DMS114 treated with DMSO at 0.1 percent for 48 hours (cell line): ENCODE data around the gene LTBP3.
A peak's percentile ranks its signal among the peaks of the same experiment; 100 is the strongest.
"Not testable (repeated sequence)": the region's sequence is repeated elsewhere in the genome, so short reads cannot be mapped to it uniquely, and the experiment has no call there.

Experiments
- DNase-seq: peaks from one replicate; lab custom pipeline; 2025; ENCODE audit not compliant: unreplicated experiment; lab: John Stamatoyannopoulos, UW

Gene LTBP3

DNA sequence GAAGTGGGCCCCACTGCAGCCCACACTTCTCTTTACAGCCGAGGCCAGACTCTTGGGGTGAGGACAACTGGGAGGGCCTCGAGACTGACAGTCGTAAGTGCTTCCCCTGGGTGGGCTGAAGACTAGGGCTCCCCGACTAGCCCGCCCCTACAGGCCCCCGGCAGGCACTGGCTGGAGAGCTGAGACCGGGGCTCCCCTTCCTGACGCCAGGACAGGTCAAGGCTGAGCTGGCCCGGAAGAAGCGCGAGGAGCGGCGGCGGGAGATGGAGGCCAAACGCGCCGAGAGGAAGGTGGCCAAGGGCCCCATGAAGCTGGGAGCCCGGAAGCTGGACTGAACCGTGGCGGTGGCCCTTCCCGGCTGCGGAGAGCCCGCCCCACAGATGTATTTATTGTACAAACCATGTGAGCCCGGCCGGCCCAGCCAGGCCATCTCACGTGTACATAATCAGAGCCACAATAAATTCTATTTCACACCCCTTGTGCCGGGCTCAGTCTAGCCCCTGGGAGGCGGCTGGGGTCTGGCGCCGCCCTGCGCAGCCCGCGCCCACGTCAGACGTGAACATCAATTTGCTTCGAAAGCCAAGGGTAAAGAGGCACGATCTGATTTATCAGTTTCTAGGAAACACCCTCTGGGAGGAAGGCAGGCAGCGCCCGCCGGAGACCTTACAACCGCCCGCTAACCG is 19.8 kb downstream of the LTBP3 start:
- no peak for DNase-seq

DNA sequence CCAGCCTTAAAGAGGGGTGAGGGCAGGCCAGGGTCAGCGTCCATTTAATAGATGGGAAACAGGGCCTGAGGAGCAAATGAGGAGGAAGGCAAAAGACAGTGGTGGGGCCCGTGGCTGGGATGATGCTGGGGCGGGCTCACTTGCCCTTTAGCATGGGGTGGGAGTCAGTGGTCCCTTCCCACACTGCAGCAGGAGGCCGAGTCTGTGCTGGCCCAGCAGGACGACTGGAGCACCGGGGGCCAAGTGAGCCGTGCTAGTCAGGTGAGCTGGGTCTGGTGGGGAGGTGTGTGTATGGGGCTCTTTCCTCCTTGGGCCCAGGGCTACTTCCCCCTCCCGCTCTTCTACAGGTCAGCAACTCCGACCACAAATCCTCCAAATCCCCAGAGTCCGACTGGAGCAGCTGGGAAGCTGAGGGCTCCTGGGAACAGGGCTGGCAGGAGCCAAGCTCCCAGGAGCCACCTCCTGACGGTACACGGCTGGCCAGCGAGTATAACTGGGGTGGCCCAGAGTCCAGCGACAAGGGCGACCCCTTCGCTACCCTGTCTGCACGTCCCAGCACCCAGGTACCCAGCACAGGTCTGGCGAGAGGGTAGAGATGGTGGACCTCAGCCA is 20.4 kb downstream of the LTBP3 start:
- DNase-seq: no peak

DNA sequence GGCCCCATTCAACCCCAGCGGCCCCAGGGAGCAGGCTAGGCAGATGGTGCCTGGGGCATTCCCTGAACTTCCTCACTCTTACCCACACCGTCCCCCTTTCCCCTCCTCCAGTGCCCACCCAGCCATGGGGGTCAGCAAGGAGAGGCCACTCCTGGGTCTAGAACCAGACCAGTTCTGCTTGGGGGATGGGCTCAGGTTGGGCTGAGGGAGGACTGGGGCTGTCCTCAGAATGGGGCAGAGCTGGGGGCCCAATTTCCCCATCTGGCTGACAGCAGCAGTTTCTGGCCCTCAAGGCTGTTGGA is 20.9 kb downstream of the LTBP3 start:
- DNase-seq: no peak

DNA sequence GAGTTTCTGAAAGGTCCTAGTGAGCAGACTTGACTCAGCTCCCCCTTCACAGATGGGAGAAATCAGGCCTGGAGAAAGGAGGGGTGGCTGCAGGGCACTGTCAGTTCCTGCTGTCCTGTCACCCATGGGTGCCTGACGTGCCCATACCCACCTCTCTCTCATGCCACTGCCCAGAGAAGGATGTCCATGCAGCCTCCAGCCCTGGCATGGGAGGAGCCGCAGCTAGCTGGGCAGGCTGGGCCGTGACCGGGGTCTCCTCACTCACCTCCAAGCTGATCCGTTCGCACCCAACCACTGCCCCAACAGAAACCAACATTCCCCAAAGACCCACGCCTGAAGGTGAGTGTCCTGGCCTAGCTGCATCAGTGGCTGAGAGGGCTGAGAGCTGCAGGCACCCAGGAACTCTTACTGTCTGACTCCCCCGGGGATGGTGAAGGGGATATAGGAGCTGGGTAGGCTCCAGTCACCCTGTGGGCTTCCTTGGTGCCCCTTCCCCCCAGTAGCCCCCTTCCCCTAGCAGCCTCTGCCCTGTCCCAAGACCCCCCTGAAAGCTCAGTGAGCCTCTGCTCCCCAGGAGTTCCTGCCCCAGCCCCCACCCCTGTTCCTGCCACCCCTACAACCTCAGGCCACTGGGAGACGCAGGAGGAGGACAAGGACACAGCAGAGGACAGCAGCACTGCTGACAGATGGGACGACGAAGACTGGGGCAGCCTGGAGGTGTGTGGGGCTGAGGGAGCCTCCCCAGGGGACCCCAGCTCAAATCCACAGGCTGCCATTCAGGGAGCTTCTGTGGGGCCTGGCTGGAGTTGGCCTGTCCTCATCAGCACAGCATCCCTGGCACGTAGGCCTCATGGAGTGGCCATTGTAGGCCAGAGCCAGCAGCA is 21.5 kb downstream of the LTBP3 start:
- DNase-seq: no peak

DNA sequence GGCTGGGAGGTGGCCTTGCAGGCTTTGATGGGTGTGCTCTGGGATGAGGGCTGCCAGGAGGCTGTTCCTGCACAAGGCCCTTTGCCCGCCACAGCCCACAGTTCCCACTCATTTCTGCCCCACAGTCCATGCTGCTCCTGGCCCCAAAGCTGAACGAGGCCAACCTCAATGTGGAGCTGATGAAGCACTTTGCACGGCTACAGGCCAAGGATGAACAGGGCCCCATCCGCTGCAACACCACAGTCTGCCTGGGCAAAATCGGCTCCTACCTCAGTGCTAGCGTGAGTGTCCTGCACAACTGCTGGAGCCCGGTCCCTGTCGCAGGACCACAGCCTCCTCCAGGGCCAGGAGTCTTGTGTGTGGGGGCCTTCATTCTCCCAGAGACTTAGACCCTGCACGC is 23.1 kb downstream of the LTBP3 start:
- no peak for DNase-seq

DNA sequence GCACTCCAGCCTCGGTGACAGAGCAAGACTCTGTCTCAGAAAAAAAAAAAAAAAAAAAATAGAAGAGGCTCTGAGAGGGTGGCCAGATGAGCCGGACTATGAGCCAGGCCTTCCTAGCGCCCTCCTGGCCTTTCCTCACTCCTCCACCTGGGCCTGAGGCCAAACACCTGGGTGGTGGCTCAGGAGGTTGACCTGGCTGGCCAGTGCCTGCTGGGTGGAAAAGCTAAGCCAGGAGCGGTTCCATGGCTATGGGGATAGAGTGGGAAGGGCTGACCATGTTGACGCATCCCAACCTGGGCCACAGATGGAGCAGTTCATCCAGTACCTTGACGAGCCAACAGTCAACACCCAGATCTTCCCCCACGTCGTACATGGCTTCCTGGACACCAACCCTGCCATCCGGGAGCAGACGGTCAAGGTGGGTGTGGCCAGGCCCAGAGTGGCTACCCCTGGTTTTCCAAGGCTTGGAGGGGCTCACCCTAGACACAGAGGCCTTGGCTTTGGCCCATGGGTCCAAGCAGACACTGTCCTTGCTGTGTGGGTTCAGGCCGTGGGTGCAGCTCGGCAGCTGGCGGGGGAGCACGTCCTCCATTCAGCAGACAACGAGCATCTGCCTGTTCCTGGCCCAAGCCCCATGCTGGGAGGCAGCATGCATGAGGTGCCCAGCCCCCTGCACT is 25.6 kb downstream of the LTBP3 start:
- DNase-seq: no peak

DNA sequence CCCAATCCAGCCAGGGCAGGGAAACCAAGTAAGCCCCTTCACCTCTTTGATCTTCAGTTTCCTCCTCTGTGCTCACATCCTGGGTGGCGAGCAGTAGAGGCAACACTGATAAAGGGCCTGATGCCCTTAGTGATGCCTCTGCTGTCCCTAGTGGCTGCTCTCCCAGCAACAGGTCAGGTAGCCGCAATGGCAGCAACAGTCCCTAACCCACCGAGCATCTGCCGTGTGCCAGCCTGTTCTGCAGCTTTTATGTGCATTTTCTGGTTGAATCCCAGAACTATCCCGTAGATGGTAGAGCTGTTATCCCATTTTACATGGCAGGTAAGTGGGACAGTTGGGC is 28.0 kb downstream of the LTBP3 start:
- DNase-seq: no peak

DNA sequence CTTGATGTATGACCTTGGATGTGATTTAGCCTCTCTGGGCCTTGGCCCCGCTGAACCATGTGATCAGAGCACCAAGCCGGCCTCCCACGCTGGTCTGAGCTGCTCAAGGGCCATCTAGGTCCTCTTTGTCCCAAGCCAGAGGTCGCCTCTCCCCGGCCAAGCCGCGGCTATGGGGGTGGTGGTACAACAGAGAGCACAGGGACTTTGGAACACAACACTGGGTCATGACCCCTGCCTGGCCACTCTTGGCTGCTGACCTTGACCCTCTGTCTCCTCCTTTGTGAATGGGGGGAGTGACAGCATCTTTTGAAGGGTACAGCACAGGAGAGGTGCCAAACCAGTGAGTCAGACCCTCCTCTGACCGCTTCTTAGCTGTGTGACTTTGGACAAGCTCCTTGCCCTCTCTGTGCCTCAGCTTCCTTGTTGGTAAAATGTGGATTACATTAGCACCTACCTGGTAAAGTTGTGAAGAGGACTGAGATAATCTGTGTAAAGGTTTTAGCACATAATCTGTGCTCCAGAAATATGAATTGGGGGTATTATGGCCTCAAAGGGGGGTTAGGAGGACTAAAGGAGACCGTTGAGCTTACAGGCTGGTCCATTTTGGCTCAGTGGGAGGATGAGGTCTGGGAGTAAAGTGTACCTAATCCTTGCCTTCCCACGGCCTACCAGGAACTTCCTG is 28.5 kb downstream of the LTBP3 start:
- no peak for DNase-seq

DNA sequence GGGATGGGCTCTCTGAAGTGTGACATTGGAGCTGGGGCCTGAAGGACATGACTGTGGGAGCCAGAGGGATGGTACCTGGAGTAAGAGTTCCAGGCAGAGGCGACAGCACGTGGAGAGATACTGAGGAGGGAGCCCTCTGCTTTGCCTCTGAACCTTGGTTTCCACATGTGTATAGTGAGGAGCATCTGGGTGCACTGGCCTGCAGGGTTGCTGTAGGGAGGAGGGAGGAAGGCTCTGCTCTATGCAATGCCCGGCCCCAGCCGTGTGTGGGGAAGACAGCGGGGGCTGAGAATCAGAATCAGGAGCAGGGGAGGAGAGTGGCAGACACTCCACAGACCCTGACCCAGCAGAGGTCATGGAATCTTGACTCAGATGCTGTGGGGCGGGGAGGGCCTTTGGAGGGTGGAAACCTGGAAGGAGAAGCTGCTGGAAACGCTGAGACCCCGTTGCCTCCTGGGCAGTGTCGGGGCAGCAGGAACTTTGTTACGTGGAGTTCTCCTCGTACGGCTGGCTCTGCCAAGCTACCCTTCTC is 29.3 kb downstream of the LTBP3 start:
- DNase-seq: no peak

DNA sequence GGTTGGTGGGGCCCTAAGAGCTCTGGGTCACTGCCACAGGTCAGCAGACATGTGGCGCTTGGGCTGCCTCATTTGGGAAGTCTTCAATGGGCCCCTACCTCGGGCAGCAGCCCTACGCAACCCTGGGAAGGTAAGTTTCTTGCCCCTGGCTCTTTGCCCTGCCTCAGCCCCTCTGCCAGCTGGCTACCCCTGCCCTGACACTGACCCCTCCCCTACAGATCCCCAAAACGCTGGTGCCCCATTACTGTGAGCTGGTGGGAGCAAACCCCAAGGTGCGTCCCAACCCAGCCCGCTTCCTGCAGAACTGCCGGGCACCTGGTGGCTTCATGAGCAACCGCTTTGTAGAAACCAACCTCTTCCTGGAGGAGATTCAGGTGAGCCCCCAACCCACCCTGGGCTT is 31.4 kb downstream of the LTBP3 start:
- DNase-seq: no peak

DNA sequence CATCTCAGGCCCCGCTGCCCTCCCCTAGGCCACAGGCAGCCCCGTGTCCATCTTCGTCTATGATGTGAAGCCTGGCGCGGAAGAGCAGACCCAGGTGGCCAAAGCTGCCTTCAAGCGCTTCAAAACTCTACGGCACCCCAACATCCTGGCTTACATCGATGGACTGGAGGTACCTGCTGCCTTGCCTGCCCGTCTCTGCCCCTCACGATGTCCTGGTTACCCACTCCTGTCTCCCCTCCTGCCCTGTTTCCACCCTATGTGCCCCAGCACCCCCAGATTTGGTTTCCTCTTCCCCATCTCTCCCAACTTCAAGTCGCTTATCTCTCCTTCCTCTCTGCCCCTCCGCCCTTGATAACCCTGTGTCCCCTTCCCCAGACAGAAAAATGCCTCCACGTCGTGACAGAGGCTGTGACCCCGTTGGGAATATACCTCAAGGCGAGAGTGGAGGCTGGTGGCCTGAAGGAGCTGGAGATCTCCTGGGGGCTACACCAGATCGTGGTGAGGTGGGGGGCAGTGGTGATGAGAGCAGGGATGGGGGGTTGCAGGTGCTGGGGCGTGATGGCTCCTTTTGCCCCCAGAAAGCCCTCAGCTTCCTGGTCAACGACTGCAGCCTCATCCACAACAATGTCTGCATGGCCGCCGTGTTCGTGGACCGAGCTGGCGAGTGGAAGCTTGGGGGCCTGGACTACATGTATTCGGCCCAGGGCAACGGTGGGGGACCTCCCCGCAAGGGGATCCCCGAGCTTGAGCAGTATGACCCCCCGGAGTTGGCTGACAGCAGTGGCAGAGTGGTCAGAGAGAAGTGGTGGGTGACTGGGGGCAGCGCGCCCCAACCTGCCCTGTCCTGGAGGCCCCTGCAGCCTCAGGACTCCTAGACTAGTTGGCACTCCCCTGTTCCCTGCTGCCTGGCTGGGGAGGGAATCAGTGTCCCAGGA is 32.3 kb downstream of the LTBP3 start:
- no peak for DNase-seq

DNA sequence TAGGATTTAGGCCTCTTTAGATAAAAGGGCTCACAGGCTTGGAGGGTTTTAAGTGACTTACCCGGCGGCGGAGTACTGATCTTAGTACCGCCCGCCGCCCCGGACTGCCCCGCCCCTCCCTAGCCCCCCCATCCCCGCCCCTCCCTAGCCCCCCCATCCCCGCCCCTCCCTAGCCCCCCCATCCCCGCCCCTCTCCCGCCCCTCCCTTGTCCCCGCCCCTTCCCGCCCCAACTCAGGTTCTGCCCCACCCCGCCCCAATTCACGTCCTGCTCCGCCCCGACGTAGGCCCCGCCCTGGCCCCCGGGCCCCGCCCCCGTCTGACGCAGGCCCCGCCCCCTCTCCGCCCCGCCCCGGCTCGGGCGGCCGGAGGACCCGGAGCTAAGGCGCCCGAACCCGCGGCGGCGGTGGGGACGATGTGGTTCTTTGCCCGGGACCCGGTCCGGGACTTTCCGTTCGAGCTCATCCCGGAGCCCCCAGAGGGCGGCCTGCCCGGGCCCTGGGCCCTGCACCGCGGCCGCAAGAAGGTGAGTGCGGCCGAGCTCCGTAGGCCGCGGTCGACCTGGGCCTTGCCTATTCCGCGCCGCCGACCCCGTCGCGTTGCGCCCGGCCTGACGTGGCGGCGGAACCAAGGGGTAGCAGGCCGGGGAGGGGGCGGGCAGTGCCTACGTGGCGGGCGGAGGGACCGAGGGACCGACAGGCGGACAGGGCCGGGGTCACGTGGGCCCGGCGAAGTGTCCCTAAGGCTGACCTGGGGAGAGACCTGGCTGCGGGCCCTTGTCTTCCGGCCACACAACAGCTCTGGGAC is 33.2 kb downstream of the LTBP3 start, which contains the start of gene SCYL1:
Gene SCYL1 (plus strand): TSS at position 343 of the 805 bp plus-strand sequence. CDS start 71 bp downstream, at position 414.
- peak; percentile 25 for DNase-seq

DNA sequence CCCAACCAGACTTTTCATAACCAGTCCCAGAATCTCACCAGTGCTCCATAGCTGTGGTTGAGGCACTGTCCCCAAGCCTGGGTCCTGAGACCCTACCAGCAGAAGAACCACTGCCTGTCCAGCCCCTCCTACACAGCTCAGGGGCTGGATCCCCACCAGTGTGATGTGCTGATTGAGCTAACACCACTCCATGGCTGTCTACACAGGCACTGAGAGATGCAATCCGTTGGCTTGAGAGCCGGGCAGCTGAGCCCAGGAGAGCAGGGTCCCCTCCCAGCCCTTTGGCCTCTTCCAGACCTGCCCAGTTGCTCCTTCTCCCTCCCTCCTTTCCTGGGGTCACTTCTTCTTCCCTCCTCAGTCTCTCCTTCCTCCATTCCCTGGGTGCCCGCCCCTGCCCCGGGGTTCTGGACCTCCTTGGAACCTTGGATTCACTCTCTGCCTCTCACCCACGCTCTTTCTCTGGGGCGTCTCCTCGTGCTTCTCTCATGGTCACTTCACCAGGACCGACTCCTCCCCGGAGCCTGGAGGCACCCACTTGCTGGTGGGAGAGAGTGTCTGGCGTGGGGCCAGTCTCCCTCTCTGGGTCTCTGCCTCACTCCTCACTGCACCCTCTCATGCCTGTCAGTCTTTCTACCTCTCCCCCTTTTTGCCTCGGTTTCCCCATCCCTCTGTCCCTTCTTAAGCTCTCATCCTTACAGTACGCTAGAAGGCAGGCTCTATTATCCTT is 34.0 kb downstream of the LTBP3 start:
- DNase-seq: no peak

DNA sequence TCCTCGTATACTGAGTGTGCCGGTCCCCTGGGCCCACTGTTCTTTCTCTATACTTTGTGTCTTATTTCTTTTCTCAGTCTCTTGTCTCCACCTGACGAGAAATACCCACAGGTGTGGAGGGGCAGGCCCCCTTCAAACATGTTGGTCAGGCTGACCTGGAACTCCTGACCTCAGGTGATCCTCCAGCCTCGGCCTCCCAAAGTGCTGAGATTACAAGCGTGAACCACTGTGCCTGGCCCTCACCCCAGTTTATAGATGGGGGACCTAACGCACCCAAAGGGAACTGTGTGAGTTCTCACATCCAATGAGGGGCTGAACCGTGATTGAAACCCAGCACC is 34.6 kb downstream of the LTBP3 start:
- not testable (repeated sequence) for DNase-seq

DNA sequence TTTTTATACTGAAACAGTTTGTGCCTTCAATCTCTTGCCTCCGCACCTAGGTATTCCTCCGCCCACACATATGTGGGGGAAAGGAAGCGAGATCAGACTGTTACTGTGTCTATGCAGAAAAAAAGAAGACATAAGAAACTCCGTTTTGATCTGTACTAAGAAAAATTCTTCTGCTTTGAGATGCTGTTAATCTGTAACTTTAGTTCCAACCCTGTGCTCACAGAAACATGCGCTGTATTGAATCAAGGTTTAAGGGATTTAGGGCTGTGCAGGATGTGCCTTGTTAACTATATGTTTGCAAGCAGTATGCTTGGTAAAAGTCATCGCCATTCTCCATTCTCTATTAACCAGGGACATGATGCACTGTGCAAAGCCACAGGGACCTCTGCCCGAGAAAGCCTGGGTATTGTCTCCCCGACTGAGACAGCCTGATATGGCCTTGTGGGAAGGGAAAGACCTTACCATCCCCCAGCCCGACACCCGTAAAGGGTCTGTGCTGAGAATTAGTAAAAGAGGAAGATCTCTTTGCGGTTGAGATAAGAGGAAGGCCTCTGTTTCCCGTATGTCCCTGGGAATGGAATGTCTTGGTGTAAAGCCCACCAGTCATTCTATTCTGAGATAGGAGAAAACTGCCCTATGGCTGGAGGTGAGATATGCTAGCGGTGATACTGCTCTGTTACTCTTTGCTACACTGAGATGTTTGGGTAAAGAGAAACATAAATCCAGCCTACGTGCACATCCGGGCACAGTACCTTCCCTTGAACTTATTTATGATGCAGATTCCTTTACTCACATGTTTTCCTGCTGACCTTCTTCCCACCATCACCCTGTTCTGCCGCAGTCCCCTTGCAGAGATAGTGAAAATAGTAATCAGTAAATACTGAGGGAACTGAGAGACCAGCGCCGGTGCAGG is 35.2 kb downstream of the LTBP3 start:
- not testable (repeated sequence) for DNase-seq

DNA sequence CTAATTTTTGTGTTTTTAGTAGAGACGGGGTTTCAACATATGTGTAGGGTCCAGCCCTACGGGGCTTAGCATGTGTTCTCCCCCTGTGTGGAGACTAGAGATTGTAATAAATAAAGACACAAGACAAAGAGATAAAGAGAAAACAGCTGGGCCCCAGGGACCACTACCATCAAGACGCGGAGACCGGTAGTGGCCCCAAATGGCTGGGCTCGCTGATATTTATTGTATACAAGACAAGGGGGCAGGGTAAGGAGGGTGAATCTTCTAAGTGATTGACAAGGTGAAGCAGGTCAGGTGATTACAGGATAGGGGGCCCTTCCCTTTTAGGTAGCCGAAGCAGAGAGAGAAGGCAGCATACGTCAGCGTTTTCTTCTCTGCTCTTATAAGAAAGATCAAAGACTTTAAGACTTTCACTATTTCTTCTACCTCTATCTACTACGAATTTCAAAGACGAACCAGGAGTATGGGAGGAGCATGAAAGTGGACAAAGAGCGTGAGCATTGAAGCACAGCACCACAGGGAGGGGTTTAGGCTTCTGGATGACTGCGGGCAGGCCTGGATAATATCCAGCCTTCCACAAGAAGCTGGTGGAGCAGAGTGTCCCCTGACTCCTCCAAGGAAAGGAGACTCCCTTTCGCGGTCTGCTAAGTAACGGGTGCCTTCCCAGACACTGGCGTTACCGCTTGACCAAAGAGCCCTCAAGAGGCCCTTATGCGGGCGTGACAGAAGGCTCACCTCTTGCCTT is 36.2 kb downstream of the LTBP3 start:
- not testable (repeated sequence) for DNase-seq
